Neutrophil (primary cell): ENCODE results near the gene CREB3L2.

Experiments
- H3K27ac ChIP-seq: fragments of 200-600 bp; sonication (generic); 2 replicates; pipeline ENCODE4 v1.5.1; 2016; ENCODE audit warnings: mild to moderate bottlenecking, moderate library complexity
- H3K27me3 ChIP-seq: fragments of 200-600 bp; sonication (generic); 2 replicates; pipeline ENCODE4 v1.6.0; 2016; ENCODE audit warnings: mild to moderate bottlenecking
- H3K36me3 ChIP-seq: fragments of 200-600 bp; sonication (generic); 2 replicates; pipeline ENCODE4 v1.5.1; 2017
- H3K4me1 ChIP-seq, 2 experiments: fragments of 200-600 bp in 1 of 2; sonication (generic) in 1 of 2; 1 replicate in 1 of 2; 2 replicates in 1 of 2; pipeline versions ENCODE4 v1.5.1 to v1.6.1; 2013 to 2016; ENCODE audit warnings: low read depth in 1 of 2, low read length in 1 of 2, mild to moderate bottlenecking in 1 of 2, moderate library complexity in 1 of 2; ENCODE audit not compliant: control insufficient read depth in 1 of 2, insufficient read depth in 1 of 2
- H3K4me3 ChIP-seq, 2 experiments: fragments of 200-600 bp in 1 of 2; sonication (generic) in 1 of 2; 1 replicate in 1 of 2; 2 replicates in 1 of 2; pipeline ENCODE4 v1.5.1; 2013 to 2016; ENCODE audit warnings: low read depth in 1 of 2, low read length in 1 of 2, mild to moderate bottlenecking in 1 of 2, moderate library complexity in 1 of 2
- H3K9me3 ChIP-seq: fragments of 200-600 bp; sonication (generic); 2 replicates; pipeline ENCODE4 v1.5.1; 2016
- TF ChIP-seq, protein P1 (sequence below): fragments of 200-600 bp; sonication (generic); IDR thresholded peaks from 2 replicates; pipeline ENCODE4 v1.5.1; 2016; ENCODE audit warnings: antibody characterized with exemption

Gene CREB3L2

DNA sequence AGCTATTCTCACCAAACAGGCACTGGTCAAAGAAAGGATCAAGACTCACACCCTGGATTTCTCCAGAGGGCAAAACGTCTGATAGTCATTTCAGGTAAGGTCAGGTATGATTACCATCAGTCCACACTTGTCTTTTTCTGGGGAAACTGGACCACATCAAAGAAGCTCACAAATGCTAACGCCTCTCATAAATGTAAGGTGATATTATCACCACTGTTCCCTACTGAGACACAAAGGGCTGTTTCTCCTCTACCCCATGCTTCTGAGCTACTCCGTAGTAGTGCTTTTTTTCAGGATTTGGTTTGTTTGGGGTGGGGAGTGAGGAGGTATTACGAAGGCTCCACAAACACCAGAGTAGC is 51.6 kb downstream of the CREB3L2 start:
- H3K4me1 ChIP-seq: no peaks in the 10 kb centered on the region
- no peaks in the 10 kb centered on the region for H3K36me3 ChIP-seq
- H3K9me3 ChIP-seq: no peaks in the 10 kb centered on the region
- H3K27me3 ChIP-seq: no peaks in the 10 kb centered on the region
- H3K4me3 ChIP-seq: no peak overlapping the region
- TF ChIP-seq, protein P1, sequence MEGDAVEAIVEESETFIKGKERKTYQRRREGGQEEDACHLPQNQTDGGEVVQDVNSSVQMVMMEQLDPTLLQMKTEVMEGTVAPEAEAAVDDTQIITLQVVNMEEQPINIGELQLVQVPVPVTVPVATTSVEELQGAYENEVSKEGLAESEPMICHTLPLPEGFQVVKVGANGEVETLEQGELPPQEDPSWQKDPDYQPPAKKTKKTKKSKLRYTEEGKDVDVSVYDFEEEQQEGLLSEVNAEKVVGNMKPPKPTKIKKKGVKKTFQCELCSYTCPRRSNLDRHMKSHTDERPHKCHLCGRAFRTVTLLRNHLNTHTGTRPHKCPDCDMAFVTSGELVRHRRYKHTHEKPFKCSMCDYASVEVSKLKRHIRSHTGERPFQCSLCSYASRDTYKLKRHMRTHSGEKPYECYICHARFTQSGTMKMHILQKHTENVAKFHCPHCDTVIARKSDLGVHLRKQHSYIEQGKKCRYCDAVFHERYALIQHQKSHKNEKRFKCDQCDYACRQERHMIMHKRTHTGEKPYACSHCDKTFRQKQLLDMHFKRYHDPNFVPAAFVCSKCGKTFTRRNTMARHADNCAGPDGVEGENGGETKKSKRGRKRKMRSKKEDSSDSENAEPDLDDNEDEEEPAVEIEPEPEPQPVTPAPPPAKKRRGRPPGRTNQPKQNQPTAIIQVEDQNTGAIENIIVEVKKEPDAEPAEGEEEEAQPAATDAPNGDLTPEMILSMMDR: no peak
- no peak overlapping the region for H3K27ac ChIP-seq

DNA sequence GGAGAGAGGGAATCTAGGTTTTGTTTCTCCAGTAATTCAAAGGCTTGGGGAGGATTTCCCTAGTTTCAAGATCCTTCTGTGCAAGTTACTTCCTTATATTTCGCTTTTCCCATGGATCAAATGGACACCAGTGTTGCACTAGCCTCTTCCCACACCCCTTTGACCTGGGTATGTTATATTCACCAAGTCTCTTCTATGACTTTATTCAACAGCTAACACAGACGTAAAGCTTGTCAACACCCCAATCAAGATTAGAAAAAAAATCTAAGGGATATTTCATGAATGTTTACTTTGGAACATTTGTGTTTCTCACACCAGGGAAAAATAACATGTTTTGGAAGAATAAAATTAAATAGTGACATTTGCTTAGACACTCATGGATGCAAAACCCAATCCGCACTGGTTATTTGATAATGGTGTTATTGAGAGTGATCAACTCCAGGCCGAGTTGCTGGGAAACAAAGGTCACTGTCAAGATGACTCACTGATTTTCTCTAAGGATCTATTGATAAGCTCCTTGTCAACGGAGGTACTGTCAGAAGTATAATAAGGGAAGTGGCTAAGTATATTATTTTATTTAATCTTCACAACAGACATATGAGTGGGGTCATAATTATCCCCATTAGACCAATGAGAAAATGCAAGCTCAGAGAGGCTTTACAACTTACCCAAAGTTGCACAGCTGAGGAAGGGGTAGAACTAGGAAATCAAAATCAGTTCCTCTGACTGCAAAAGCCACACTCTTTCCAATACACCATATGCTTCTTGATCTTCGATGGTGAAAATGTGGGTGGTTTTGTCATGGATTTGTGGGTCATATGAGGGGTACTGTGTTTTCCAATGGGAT is 52.2 kb downstream of the CREB3L2 start:
- no peaks in the 10 kb centered on the region for H3K36me3 ChIP-seq
- TF ChIP-seq, protein P1: no peak
- H3K27ac ChIP-seq: no peak overlapping the region
- H3K4me3 ChIP-seq: no peak overlapping the region
- H3K4me1 ChIP-seq: no peaks in the 10 kb centered on the region
- H3K9me3 ChIP-seq: no peaks in the 10 kb centered on the region
- no peaks in the 10 kb centered on the region for H3K27me3 ChIP-seq

DNA sequence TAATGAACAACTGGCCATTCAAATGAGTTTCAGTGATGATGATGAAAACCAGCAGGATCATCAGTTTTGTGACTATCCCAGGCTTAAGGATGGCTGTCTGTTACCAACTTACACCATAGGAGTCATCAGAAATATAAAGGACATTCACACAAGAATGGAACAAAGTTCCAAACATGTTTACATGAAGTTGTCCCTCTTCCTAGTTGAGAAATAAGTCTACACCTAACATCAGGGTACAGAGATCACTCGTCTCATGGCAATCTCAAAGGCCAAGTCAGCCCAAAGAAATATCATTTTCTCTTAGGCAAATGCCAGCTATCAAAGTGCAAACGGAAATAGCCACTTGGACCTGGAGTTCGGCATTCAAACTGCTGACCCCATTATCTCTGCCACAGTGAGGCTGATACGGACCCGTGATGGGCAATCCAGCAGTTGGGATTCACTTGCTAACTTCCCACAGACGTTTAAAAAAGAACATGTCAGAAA is 53.0 kb downstream of the CREB3L2 start:
- Histone ChIP-seq H3K9me3 (no peaks in the 10 kb centered on the region), H3K4me1 (no peaks in the 10 kb centered on the region), H3K4me3 (no peak overlapping the region), H3K36me3 (no peaks in the 10 kb centered on the region), H3K27me3 (no peaks in the 10 kb centered on the region), H3K27ac (no peak overlapping the region)
- TF ChIP-seq, protein P1: no peak

DNA sequence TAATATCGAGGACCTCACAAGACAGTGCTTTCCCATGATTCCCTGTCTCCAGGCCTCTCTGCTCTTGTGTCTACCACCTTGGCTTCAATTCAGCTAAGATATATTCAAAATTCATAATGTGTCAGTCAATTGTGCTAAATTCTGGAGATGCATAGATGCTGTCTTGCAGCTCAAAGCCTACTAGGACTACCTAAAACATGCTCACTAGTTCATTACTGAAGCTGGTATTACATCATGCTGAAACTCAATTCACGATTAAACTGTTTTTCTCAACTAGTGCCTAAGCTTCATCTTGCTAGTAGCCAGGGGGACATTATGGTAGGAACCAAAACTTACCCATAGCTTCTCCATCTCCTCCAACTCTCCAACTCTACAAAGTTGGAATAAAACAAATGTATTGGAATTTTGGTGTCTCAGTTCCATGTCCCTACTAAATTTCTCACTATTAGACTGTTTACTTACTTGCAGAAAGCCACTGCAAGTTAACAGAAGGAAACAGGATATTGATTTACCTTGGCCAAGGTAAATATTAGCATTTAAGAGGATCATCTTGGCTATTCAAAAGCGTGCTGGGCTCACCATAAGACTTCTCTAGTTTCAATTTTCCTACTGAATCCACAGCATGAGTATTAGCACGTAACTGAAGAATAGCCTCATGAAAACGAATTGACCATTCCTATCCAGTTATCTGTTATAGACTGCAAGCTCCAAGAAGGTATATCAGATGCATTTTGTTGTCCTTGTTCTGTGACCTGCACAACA is 53.6 kb downstream of the CREB3L2 start:
- no peak overlapping the region for H3K4me3 ChIP-seq
- H3K27ac ChIP-seq: no peak overlapping the region
- TF ChIP-seq, protein P1: no peak
- no peaks in the 10 kb centered on the region for H3K4me1 ChIP-seq
- no peaks in the 10 kb centered on the region for H3K36me3 ChIP-seq
- no peaks in the 10 kb centered on the region for H3K27me3 ChIP-seq
- H3K9me3 ChIP-seq: no peaks in the 10 kb centered on the region

DNA sequence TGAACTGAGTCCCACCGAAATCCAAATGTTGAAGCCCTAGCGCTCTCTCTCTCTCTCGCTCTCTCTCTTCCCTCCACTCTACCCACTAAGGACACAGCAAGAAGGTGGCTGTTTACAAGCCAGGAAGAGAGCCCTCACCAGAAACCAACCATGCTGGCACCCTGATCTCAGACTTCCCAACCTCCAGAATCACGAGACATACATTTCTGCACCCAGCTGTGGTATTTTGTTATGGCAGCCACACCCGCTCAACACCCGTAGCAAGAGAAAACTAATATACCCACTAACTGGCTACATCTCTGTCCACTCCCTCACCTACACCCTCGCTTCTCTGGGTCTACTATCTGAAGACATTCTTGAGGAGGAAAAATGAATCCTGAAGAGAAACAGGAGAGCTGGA is 54.8 kb downstream of the CREB3L2 start:
- H3K4me1 ChIP-seq: no peaks in the 10 kb centered on the region
- no peaks in the 10 kb centered on the region for H3K9me3 ChIP-seq
- no peaks in the 10 kb centered on the region for H3K27me3 ChIP-seq
- no peaks in the 10 kb centered on the region for H3K36me3 ChIP-seq
- TF ChIP-seq, protein P1: no peak
- H3K27ac ChIP-seq: no peak overlapping the region
- no peak overlapping the region for H3K4me3 ChIP-seq
